ENCODE measurements around the gene THSD4. TPM values are rescaled to one million over a fixed set of nuclear protein-coding genes. Genes with fewer than 3 reads are reported as not detected.
"Not testable (repeated sequence)": the region's sequence is repeated elsewhere in the genome, so short reads cannot be mapped to it uniquely, and the experiment has no call there.

THSD4 gene
- polyA plus RNA-seq, 3 donors = 30.2 to 36.6 (median 36.3) TPM

DNA sequence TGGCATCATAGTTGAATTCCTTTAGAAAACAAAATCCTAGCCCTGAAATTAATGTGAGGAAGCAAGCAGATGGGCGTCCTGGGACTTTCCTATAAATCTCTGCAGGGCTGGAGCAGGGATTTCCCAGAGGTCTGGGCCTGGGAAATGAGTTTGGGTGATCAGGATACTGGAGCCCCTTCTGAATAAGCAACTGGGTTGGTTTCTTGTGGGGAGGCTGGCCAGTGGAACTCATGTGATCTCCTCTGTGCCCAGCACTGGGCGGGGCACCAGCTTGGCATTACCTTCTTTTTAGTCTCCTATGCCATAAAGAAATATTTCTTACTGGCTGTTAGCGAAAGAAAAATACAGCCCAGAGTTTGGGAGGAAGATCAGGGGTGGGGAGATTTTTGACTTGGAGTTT lies 1.7 kb downstream of the THSD4 start:
- DNase-seq (ENCODE audit: extremely low read depth in 1 of 11, low read depth in 9 of 11, low spot score in 4 of 11) = no peak

- DNase-seq (ENCODE audit: extremely low read depth in 1 of 11, low read depth in 9 of 11, low spot score in 4 of 11) = no peak
Measured at GRCh38 chr15:71117714-71118305, 2.5 kb downstream of the THSD4 start.

DNA sequence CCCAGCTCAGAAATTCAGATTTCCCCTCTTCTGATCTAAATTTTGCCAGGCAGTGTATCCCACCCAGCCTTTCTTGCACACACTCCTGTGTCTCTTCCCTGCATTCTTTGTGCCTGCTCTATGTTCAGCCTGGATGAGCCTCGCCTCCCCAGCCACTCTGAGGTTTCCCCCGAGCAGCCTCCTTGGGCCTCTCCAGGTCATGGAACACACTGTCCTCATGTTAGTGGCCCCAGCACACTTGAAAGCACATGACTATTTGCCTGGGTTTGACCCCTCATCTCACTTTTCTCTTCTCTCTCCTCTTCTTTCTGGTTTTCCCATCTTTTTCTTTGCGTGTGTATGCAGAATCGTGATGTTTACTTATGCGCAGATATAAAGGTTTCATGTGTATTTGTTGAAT lies 3.1 kb downstream of the THSD4 start:
- no peak for DNase-seq (ENCODE audit: extremely low read depth in 1 of 11, low read depth in 9 of 11, low spot score in 4 of 11)

GRCh38 chr15:71118881-71119632 lies 3.8 kb downstream of the THSD4 start:
- no peak for DNase-seq (ENCODE audit: extremely low read depth in 1 of 11, low read depth in 9 of 11, low spot score in 4 of 11)

- DNase-seq (ENCODE audit: extremely low read depth in 1 of 11, low read depth in 9 of 11, low spot score in 4 of 11) = no peak
Measured at GRCh38 chr15:71120428-71120944, 5.2 kb downstream of the THSD4 start.

DNA sequence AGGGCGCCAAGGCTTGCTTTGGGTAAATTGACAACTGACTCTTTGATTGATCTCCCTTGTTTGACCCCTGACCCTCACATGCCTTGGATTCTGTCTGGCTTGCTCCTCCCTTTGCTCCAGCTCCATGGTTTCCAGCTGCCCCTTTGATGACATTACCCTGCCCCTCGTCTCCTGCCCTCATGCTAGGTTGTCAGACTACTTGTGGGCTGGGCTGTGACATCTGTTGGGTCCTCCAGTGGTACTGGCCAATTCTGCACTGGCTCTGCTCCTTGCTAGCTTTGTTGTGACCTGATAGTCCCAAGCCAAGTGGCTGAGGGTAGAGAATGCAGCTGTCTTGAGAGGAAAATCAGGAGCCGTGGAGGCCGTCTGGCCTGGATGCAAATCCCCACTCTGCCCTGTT lies 6.2 kb downstream of the THSD4 start:
- DNase-seq (ENCODE audit: extremely low read depth in 1 of 11, low read depth in 9 of 11, low spot score in 4 of 11) = no peak

DNA sequence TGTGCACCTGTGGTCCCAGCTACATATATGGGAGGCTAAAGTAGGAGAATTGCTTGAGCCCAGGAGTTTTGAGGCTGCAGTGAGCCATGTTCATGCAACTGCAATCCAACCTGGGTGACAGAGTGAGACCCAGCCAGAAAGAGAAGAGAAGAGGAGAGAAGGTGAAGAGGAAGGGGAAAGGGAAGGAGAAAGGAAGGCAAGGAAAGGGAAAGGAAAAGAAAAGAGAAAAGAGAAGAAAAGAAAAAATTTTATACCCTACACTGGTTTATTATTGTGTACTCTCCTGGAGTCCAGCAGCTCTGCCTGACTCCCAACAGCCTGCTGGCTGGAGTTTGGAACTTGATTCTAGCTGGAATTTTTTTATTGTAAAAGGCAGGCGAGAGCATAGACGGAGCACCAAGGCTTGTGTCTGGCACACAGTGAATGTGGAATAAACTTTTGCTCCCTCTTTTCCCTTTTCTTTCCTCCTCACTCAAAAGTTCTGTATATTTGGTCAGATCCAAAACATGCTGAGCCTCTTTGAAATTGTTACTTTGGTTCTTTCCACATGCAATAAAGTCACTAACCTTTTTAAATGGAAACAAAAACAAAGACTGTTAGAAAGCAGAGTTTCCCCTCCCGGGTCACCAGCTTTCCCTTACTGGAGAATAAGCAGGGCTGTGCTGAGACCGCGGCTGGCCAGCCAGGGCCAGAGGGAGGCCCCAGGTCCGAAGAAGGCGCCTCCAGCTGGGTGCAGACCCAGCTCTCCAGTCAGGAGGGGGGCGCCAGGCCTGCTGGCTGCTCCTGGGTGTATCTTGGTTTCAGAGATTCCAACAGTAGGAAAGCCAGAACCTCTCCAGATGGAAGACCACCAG lies 9.9 kb downstream of the THSD4 start:
- peak in 1 of 11 donors; percentile 30 for DNase-seq (ENCODE audit: extremely low read depth in 1 of 11, low read depth in 9 of 11, low spot score in 4 of 11)

DNA sequence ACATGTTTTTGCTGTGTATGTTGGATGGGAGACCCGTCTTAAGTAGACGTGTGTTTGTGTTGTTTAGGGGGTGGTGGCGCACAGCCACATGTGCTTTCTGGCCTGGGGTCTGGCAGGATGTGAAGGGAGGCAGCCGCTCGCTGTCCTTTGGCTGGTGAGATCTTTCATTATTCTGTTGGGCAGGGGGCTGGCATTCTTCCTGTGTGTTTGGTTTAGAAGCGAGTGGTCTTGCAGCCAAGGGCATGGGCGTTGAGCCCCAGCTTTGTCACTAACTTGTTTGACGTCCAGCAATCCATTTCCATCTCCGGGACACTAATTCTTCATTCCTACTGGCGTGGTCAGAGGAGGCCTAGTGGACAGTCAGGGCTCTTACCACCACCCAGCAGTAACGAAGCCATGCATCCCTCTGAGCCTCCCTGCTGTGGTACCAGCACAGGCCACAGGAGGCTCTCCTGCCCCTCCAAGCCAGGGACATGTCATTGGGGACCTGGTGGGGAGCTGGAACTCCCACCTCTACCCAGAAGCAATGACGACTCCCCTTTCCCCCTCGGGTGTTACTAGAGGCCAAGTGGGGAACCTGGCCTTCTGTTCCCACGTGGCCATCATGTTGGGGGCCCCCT lies 10.7 kb downstream of the THSD4 start:
- no peak for DNase-seq (ENCODE audit: extremely low read depth in 1 of 11, low read depth in 9 of 11, low spot score in 4 of 11)

DNA sequence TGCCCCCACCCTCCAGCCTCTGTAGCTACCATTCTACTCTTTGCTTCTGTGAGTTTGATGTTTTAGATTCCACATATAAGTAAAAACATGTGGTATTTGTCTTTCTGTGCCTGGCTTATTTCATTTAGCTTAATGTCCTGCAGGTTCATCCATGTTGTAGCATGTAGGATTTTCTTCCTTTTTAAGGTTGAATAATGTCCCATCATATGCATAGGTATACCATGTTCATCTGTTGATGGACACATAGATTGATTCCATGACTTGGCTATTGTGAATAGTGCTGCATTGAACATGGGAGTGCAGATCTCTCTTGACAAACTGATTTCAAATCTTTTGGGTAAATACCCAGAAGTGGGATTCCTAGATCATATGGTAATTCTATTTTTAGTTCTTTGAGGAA lies 11.8 kb downstream of the THSD4 start:
- no peak for DNase-seq (ENCODE audit: extremely low read depth in 1 of 11, low read depth in 9 of 11, low spot score in 4 of 11)

DNA sequence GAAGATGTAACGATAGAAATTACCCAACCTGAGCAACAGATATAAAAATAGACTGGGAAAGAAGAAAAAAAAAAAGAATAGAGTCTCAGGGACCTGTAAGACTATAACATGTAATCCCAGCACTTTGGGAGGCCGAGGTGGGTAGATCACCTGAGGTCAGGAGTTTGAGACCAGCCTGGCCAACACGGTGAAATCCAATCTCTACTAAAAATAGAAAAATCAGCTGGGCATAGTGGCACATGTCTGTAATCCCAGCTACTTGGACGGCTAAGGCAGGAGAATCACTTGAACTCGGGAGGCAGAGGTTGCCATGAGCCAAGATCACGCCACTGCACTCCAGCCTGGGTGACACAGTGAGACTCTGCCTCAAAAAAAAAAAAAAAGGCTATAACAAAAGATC lies 12.9 kb downstream of the THSD4 start:
- not testable (repeated sequence) for DNase-seq (ENCODE audit: extremely low read depth in 1 of 11, low read depth in 9 of 11, low spot score in 4 of 11)

- DNase-seq (ENCODE audit: extremely low read depth in 1 of 11, low read depth in 9 of 11, low spot score in 4 of 11) = no peak
Measured at GRCh38 chr15:71128939-71129562, 13.8 kb downstream of the THSD4 start.

- DNase-seq (ENCODE audit: extremely low read depth in 1 of 11, low read depth in 9 of 11, low spot score in 4 of 11) = no peak
Measured at GRCh38 chr15:71129669-71130068, 14.4 kb downstream of the THSD4 start.

- DNase-seq (ENCODE audit: extremely low read depth in 1 of 11, low read depth in 9 of 11, low spot score in 4 of 11) = no peak
Measured at GRCh38 chr15:71131601-71132362, 16.5 kb downstream of the THSD4 start.

- peak in 1 of 11 donors; percentile 37 for DNase-seq (ENCODE audit: extremely low read depth in 1 of 11, low read depth in 9 of 11, low spot score in 4 of 11)
Measured at GRCh38 chr15:71133747-71134472, 18.6 kb downstream of the THSD4 start.

DNA sequence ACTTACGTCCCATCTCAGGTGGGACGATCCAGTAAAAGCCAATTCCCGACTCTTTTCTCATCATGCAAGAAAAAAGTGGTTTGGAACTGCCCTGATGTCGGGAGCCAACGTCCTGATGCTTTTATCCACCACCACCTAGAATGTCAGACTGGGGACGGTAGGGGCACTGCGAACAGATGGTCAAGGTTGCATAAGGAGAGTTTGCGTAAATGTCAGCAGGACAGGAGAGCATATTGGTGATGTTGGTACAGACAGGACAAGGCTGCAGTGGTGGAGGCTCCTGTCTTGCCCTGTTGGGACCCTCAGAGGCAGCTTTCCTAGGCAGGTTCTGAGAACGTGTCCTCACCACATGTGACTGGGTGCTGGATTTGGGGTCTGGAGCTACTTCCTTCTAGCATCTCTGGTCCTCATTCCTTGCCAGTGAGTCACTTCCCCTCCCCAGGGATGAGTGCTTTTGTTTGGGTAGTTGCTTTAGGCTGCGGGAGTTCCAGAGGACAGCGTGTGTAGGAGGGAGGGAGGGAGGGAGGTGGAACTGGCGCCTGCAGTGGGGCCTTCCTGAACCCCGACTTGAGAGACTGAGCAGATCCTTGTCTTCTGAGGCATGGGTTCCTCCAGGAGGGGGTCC lies 21.0 kb downstream of the THSD4 start:
- no peak for DNase-seq (ENCODE audit: extremely low read depth in 1 of 11, low read depth in 9 of 11, low spot score in 4 of 11)

- no peak for DNase-seq (ENCODE audit: extremely low read depth in 1 of 11, low read depth in 9 of 11, low spot score in 4 of 11)
Measured at GRCh38 chr15:71136793-71137518, 21.7 kb downstream of the THSD4 start.

- DNase-seq (ENCODE audit: extremely low read depth in 1 of 11, low read depth in 9 of 11, low spot score in 4 of 11) = no peak
Measured at GRCh38 chr15:71138473-71138872, 23.2 kb downstream of the THSD4 start.

Measured in renal cortex interstitium (tissue), 11 donors.